ENCODE results near the gene VAV1. TPM values are rescaled to one million over a fixed set of nuclear protein-coding genes. Genes with fewer than 3 reads are reported as not detected.

The VAV1 gene
- total RNA-seq, 1 experiment from 2014 or later, result not detected

DNA sequence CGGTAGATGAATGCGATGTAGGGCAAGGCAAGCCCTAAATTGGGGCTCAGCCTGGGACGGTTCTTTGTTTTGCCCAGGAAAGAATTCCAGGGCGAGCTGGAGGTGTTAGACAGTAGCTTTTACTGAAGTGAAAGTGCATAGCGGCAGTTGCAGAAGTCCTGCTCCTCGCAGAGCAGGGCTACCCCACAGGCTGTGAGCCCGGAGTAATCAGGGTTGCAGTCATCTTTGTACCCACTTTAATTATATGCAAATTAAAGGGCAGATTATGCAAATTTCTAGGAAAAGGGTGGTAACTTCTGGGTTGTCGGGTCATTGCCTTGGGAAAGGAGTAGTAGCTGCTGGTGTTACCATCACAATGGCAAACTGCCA lies 30.5 kb downstream of the VAV1 start:
- no TSS peak for BruUV-seq (replicated peaks)
- intact Hi-C loops (cut with micrococcal nuclease; ENCODE audit: unreplicated experiment), result no loop called here

DNA sequence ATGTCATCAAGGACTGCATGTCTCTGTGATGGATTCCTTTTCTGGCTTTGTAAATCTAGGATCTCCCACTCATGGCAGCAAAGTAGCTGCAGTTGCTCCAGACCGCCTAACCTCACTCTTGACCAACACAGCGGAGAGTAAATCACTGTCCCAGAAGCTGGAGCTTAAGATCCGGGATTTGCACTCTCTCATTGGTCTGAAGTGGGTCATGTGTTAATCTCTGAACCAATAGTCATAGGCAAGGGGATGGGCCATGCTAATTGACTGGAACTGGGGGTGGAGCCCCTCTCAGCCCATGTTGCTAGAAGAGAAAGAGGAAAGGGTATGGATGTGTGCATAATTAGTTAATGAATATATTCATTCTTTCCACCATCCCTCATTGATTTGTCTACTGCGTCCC lies 34.0 kb downstream of the VAV1 start:
- H3K4me3 Mint-ChIP-seq (ENCODE audit: unreplicated experiment), result no peak overlapping the region
- no peaks in the 10 kb centered on the region for H3K9me3 Mint-ChIP-seq (ENCODE audit: unreplicated experiment)
- no peaks in the 10 kb centered on the region for H3K36me3 ChIP-seq (ENCODE audit: control insufficient read depth, insufficient read depth, low read length)
- peaks cover 4% of the 10 kb centered on the region for H3K27me3 Mint-ChIP-seq (ENCODE audit: insufficient read depth, unreplicated experiment)
- POLR2A ChIA-PET, result no interaction called here
- no TSS peak for BruUV-seq (replicated peaks)
- H3K9me3 ChIP-seq, result no peaks in the 10 kb centered on the region
- CTCF ChIA-PET, result no interaction called here
- intact Hi-C loops (cut with micrococcal nuclease; ENCODE audit: unreplicated experiment), result no loop called here
- no peaks in the 10 kb centered on the region for H3K27me3 ChIP-seq (replicated peaks; ENCODE audit: control insufficient read depth, insufficient read depth, low read length)
- H3K4me1 Mint-ChIP-seq (ENCODE audit: low read depth, unreplicated experiment), result peaks cover 5% of the 10 kb centered on the region
- 0 out of 2 replicates have a peak, but pooled peaks cover 2% of the 10 kb centered on the region for H3K4me1 ChIP-seq
- no peak overlapping the region for H3K4me3 ChIP-seq (ENCODE audit: low read depth, low read length)
- no peak overlapping the region for H3K27ac Mint-ChIP-seq (ENCODE audit: unreplicated experiment)
- H3K36me3 Mint-ChIP-seq (ENCODE audit: insufficient read depth, unreplicated experiment), result peaks cover 8% of the 10 kb centered on the region
- DNase-seq, result no peak
- TF ChIP-seq, protein P1, sequence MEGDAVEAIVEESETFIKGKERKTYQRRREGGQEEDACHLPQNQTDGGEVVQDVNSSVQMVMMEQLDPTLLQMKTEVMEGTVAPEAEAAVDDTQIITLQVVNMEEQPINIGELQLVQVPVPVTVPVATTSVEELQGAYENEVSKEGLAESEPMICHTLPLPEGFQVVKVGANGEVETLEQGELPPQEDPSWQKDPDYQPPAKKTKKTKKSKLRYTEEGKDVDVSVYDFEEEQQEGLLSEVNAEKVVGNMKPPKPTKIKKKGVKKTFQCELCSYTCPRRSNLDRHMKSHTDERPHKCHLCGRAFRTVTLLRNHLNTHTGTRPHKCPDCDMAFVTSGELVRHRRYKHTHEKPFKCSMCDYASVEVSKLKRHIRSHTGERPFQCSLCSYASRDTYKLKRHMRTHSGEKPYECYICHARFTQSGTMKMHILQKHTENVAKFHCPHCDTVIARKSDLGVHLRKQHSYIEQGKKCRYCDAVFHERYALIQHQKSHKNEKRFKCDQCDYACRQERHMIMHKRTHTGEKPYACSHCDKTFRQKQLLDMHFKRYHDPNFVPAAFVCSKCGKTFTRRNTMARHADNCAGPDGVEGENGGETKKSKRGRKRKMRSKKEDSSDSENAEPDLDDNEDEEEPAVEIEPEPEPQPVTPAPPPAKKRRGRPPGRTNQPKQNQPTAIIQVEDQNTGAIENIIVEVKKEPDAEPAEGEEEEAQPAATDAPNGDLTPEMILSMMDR (IDR thresholded peaks at IDR 0.05; ENCODE audit: insufficient read depth in 1 of 2, low read depth in 1 of 2, low read length in 1 of 2, severe bottlenecking in 1 of 2, unreplicated experiment in 1 of 2), result no peak

More for the DNA sequence above, 30.5 kb downstream of the VAV1 start:
- Mint-ChIP-seq H3K4me1 (ENCODE audit: low read depth, unreplicated experiment) (peaks cover 11% of the 10 kb centered on the region), H3K9me3 (ENCODE audit: unreplicated experiment) (no peaks in the 10 kb centered on the region), H3K27ac (ENCODE audit: unreplicated experiment) (no peak overlapping the region), H3K36me3 (ENCODE audit: insufficient read depth, unreplicated experiment) (peaks cover 8% of the 10 kb centered on the region), H3K4me3 (ENCODE audit: unreplicated experiment) (no peak overlapping the region), H3K27me3 (ENCODE audit: insufficient read depth, unreplicated experiment) (no peaks in the 10 kb centered on the region)
- no peak overlapping the region for H3K4me3 ChIP-seq (ENCODE audit: low read depth, low read length)
- H3K36me3 ChIP-seq (ENCODE audit: control insufficient read depth, insufficient read depth, low read length), result no peaks in the 10 kb centered on the region
- ChIA-PET POLR2A (no interaction called here), CTCF (no interaction called here)
- no peak for DNase-seq
- peaks cover 7% of the 10 kb centered on the region; the same call in 1 of the 2 replicates for H3K4me1 ChIP-seq
- no peaks in the 10 kb centered on the region for H3K27me3 ChIP-seq (replicated peaks; ENCODE audit: control insufficient read depth, insufficient read depth, low read length)
- TF ChIP-seq, protein P1 (IDR thresholded peaks at IDR 0.05; ENCODE audit: insufficient read depth in 1 of 2, low read depth in 1 of 2, low read length in 1 of 2, severe bottlenecking in 1 of 2, unreplicated experiment in 1 of 2), result no peak
- no peaks in the 10 kb centered on the region for H3K9me3 ChIP-seq

DNA sequence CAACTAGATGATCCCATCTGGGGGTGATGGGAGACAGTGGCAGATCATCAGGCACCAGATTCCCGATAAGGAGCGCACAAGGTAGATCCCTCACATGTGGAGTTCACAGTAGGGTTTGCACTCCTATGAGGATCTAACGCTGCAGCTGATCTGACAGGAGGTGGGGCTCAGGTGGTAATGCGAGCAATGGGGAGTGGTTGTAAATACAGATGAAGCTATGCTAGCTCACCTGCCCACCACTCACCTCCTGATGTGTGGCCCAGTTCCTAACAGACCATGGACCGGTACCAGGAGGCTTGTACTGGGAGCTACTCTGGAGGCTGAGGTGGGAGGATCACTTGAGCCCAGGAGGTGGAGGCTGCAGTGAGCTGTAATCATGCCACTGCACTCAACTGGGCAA lies 34.8 kb downstream of the VAV1 start:
- TF ChIP-seq, protein P1 (IDR thresholded peaks at IDR 0.05; ENCODE audit: insufficient read depth in 1 of 2, low read depth in 1 of 2, low read length in 1 of 2, severe bottlenecking in 1 of 2, unreplicated experiment in 1 of 2), result no peak
- Histone ChIP-seq H3K9me3 (no peaks in the 10 kb centered on the region), H3K36me3 (ENCODE audit: control insufficient read depth, insufficient read depth, low read length) (no peaks in the 10 kb centered on the region), H3K4me1 (no peaks in the 10 kb centered on the region), H3K27me3 (replicated peaks; ENCODE audit: control insufficient read depth, insufficient read depth, low read length) (no peaks in the 10 kb centered on the region), H3K4me3 (ENCODE audit: low read depth, low read length) (no peak overlapping the region)
- no peaks in the 10 kb centered on the region for H3K4me1 Mint-ChIP-seq (ENCODE audit: low read depth, unreplicated experiment)
- H3K9me3 Mint-ChIP-seq (ENCODE audit: unreplicated experiment), result no peaks in the 10 kb centered on the region
- no peak overlapping the region for H3K4me3 Mint-ChIP-seq (ENCODE audit: unreplicated experiment)
- no peak overlapping the region for H3K27ac Mint-ChIP-seq (ENCODE audit: unreplicated experiment)
- DNase-seq, result no peak
- intact Hi-C loops (cut with micrococcal nuclease; ENCODE audit: unreplicated experiment), result no loop called here
- CTCF ChIA-PET, result no interaction called here
- POLR2A ChIA-PET, result no interaction called here
- peaks cover 4% of the 10 kb centered on the region for H3K27me3 Mint-ChIP-seq (ENCODE audit: insufficient read depth, unreplicated experiment)
- BruUV-seq (replicated peaks), result no TSS peak
- peaks cover 5% of the 10 kb centered on the region for H3K36me3 Mint-ChIP-seq (ENCODE audit: insufficient read depth, unreplicated experiment)

Data from Caco-2 (cell line).